A375 (cell line): ENCODE data around the gene WNT5A. TPM values are rescaled to one million over a fixed set of nuclear protein-coding genes. Genes with fewer than 3 reads are reported as not detected.

Experiments used
- total RNA-seq: library from RNA; depleted of rRNA; stranded (reverse); fragments of >200 nt; shearing (Covaris generic); gene quantifications from 2 replicates; pipeline ENCODE4 v1.2.3, GENCODE V29; 2014; rRNA removed

Gene WNT5A
- 31.9 and 40.2 TPM in 2 replicates for total RNA-seq

GRCh38 chr3:55486857-55487380 lies at the start of gene WNT5A:
Gene WNT5A, minus strand, starts transcription at chr3:55487306. Its CDS starts 321 bp downstream, at chr3:55486985.

